ENCODE results near the gene CIDEC. TPM values are rescaled to one million over a fixed set of nuclear protein-coding genes. Genes with fewer than 3 reads are reported as not detected.

The CIDEC gene
- total and polyA plus RNA-seq, 9 of the 15 experiments (the other 6 are each of a cell fraction or from before 2014, with no cell fraction given): not detected

GRCh38 chr3:9884555-9885165 lies 4.6 kb upstream of the CIDEC start:
- no TSS peak for BruUV-seq (replicated peaks)
- H3K4me1 ChIP-seq (replicated peaks in 1 of 2; ENCODE audit: control insufficient read depth in 2 of 2, insufficient read depth in 2 of 2, low read length in 2 of 2): peaks cover 8 to 34% of the 10 kb centered on the region in 2 experiments; a peak in 4 of 5 replicates
- no peaks in the 10 kb centered on the region for H3K36me3 ChIP-seq (ENCODE audit: control insufficient read depth, insufficient read depth, low read length)
- H3K4me3 ChIP-seq: no peak overlapping the region
- in situ Hi-C loops (cut with MboI) (no loop called here), intact Hi-C loops (cut with micrococcal nuclease) (no loop called here)
- no peaks in the 10 kb centered on the region for H3K9me1 ChIP-seq (ENCODE audit: control insufficient read depth, insufficient read depth, low read length)
- FAIRE-seq: peak; percentile 94
- no peaks in the 10 kb centered on the region for H3K9me3 ChIP-seq (replicated peaks; ENCODE audit: control insufficient read depth, insufficient read depth, low read depth, low read length)
- no peaks in the 10 kb centered on the region for H3K79me2 ChIP-seq (ENCODE audit: control insufficient read depth, insufficient read depth, low read length)
- H3K4me2 ChIP-seq (ENCODE audit: insufficient read depth, low read length): peak overlapping the region; percentile 61
- H3K27me3 ChIP-seq (ENCODE audit: control insufficient read depth in 2 of 2, insufficient read depth in 2 of 2, low read length in 2 of 2): no peaks in the 10 kb centered on the region
- H3K27ac ChIP-seq (ENCODE audit: extremely low read depth, low read depth, low read length): peak overlapping the region; percentile 21; the same call in 1 of the 3 replicates
- 26% methylated on average over 11 of the region's 11 CpGs for WGBS (ENCODE audit: insufficient coverage, low coverage, missing lambda C conversion rate)
- H3K9ac ChIP-seq (ENCODE audit: insufficient read depth in 1 of 2, low read depth in 2 of 2, low read length in 2 of 2): no peak overlapping the region
- DNase-seq (ENCODE audit: extremely low read depth in 1 of 4, low spot score in 3 of 4): peak; percentile 83 to 86 (median 86)
- POLR2A ChIA-PET: interaction anchor here (0.6 to 2.4 kb wide), 12 partner anchors 8 to 176 kb away, joined by 3 to 10 read pairs (median 4); no protein-coding TSS in a partner anchor
- peak overlapping the region; percentile 73 for H2AFZ ChIP-seq (ENCODE audit: low read depth, low read length)
- ATAC-seq: peak; percentile 92
- CTCF ChIA-PET (ENCODE audit: low intra/inter-chr PET ratio): no interaction called here
- H4K20me1 ChIP-seq (replicated peaks; ENCODE audit: control insufficient read depth, insufficient read depth, low read length): no peaks in the 10 kb centered on the region
- no peak for TF ChIP-seq THAP7 (CRISPR knock-in tag; IDR thresholded peaks at IDR 0.05)
- TF ChIP-seq MECOM (CRISPR knock-in tag; IDR thresholded peaks at IDR 0.05): peak; percentile 76; the same call in 1 of the 2 replicates
- peak in 1 of 2 experiments; percentile 56; a peak in 1 of 3 replicates for TF ChIP-seq CBX3 (IDR thresholded peaks at IDR 0.05; ENCODE audit: borderline replicate concordance in 1 of 2, low read length in 2 of 2)
- peak in 1 of 2 experiments; percentile 15; a peak in 1 of 4 replicates for TF ChIP-seq RAD21 (CRISPR knock-in tag; conservative IDR thresholded peaks at IDR 0.05 in 1 of 2, IDR thresholded peaks at IDR 0.05 in 1 of 2)
- peak; percentile 44; the same call in 1 of the 2 replicates for TF ChIP-seq ZNF316 (IDR thresholded peaks at IDR 0.05)
- TF ChIP-seq ZFPM2 (CRISPR knock-in tag; IDR thresholded peaks at IDR 0.05): no peak
- TF ChIP-seq TCF3 (CRISPR knock-in tag; IDR thresholded peaks at IDR 0.05): peak; percentile 66
- no peak for TF ChIP-seq SNAPC5 (CRISPR knock-in tag; IDR thresholded peaks at IDR 0.05)
- no peak for TF ChIP-seq NR4A1 (CRISPR knock-in tag; IDR thresholded peaks at IDR 0.05)
- 0 out of 2 replicates have a peak, but pooled peaks have one; percentile 31 for TF ChIP-seq NR4A1 (tag; IDR thresholded peaks at IDR 0.05)
- TF ChIP-seq ESRRA (IDR thresholded peaks at IDR 0.05; ENCODE audit: borderline replicate concordance, low read depth): peak; percentile 52; the same call in 1 of the 2 replicates
- peak; percentile 29 to 55; a peak in 2 of 4 replicates for TF ChIP-seq MNT (conservative IDR thresholded peaks at IDR 0.05)
- TF ChIP-seq JUN (IDR thresholded peaks at IDR 0.05; ENCODE audit: borderline replicate concordance, low read depth, low read length): peak; percentile 84
- TF ChIP-seq JUN (CRISPR knock-in tag; IDR thresholded peaks at IDR 0.05; ENCODE audit: borderline replicate concordance): no peak
- peak; percentile 89 for TF ChIP-seq SMARCE1 (IDR thresholded peaks at IDR 0.05)
- TF ChIP-seq ZKSCAN8 (CRISPR knock-in tag; IDR thresholded peaks at IDR 0.05): 0 out of 2 replicates have a peak, but pooled peaks have one; percentile 24
- 0 out of 2 replicates have a peak, but pooled peaks have one; percentile 26 for TF ChIP-seq PML (IDR thresholded peaks at IDR 0.05; ENCODE audit: low read length)
- no peak for TF ChIP-seq ZNF561 (CRISPR knock-in tag; conservative IDR thresholded peaks at IDR 0.05)
- TF ChIP-seq PKNOX1 (IDR thresholded peaks at IDR 0.05): peak; percentile 91
